Panc1 (cell line): ENCODE data around the gene AURKAIP1. TPM values are rescaled to one million over a fixed set of nuclear protein-coding genes. Genes with fewer than 3 reads are reported as not detected.

ENCODE experiments used
- ATAC-seq: fragments of 200-7000 bp; cut with Tn5 transposase; 2 replicates; pipeline ENCODE4 v1.9.1; 2020; ENCODE audit warnings: mild to moderate bottlenecking, moderate library complexity
- BruUV-seq: library from RNA; stranded (reverse); fragments of 400-500 nt; replicated peaks from 2 replicates; lab custom pipeline; 2021; lab: Mats Ljungman, UMichigan
- CTCF ChIA-PET: fragments of 300-600 bp; sonication (Branson Sonifier 250); formaldehyde crosslinking; loops from one replicate; lab custom pipeline; 2022; ENCODE audit warnings: antibody characterized with exemption; lab: Charles Lee
- POLR2A ChIA-PET: fragments of 300-600 bp; sonication (Branson Sonifier 250); formaldehyde crosslinking; loops from one replicate; lab custom pipeline; 2022; ENCODE audit warnings: antibody characterized with exemption; lab: Charles Lee
- DNase-seq: peaks from one replicate; pipeline ENCODE4 v3.0.0-alpha.2; 2010; ENCODE audit warnings: low read depth, low spot score
- H3K27ac ChIP-seq: 2 replicates; pipeline ENCODE4 v1.5.1; 2011; ENCODE audit warnings: mild to moderate bottlenecking, low read length, inconsistent platforms
- H3K27me3 ChIP-seq: fragments of 200-500 bp; sonication (Bioruptor generic); 2 replicates; pipeline ENCODE4 v1.6.0; 2014; ENCODE audit warnings: low read length, inconsistent platforms; ENCODE audit not compliant: control insufficient read depth, insufficient read depth
- H3K36me3 ChIP-seq: fragments of 200-500 bp; sonication (Bioruptor generic); 2 replicates; pipeline ENCODE4 v1.5.1; 2014; ENCODE audit warnings: inconsistent platforms, mild to moderate bottlenecking, low read length, moderate library complexity; ENCODE audit not compliant: control insufficient read depth, insufficient read depth
- H3K4me1 ChIP-seq: 2 replicates; pipeline ENCODE4 v1.5.1; 2011; ENCODE audit warnings: inconsistent platforms, mild to moderate bottlenecking, low read length, moderate library complexity; ENCODE audit not compliant: control insufficient read depth, insufficient read depth
- H3K4me3 ChIP-seq, 2 experiments: 2 replicates each; pipeline ENCODE4 v1.5.1; 2011 to 2012; ENCODE audit warnings: low read depth in 2 of 2, low read length in 2 of 2, mild to moderate bottlenecking in 2 of 2, inconsistent platforms in 1 of 2, moderate library complexity in 1 of 2
- H3K9me3 ChIP-seq: fragments of 200-500 bp; sonication (Bioruptor generic); 2 replicates; pipeline ENCODE4 v1.5.1; 2014; ENCODE audit warnings: low read depth, mild to moderate bottlenecking, inconsistent platforms, low read length, moderate library complexity; ENCODE audit not compliant: control insufficient read depth, insufficient read depth
- CTCF ChIP-seq: fragments of 450-650 bp; IDR thresholded peaks from 2 replicates; pipeline ENCODE4 v1.5.1; 2017; ENCODE audit warnings: mild to moderate bottlenecking
- POLR2AphosphoS5 ChIP-seq: IDR thresholded peaks from 2 replicates; pipeline ENCODE4 v1.6.1; 2012; ENCODE audit warnings: mild to moderate bottlenecking, low read depth, low read length, moderate library complexity
- REST ChIP-seq, 2 experiments: IDR thresholded peaks; 2 replicates each; pipeline ENCODE4 v1.6.1; 2011 to 2012; ENCODE audit warnings: low read depth in 2 of 2, control low read depth in 1 of 2, low read length in 1 of 2, mild to moderate bottlenecking in 1 of 2, moderate library complexity in 1 of 2; ENCODE audit not compliant: insufficient read depth in 1 of 2
- SIN3A ChIP-seq: IDR thresholded peaks from 2 replicates; pipeline ENCODE4 v1.6.1; 2012; ENCODE audit warnings: low read depth, mild to moderate bottlenecking, low read length, moderate library complexity, borderline replicate concordance; ENCODE audit not compliant: insufficient read depth
- TCF7L2 ChIP-seq: IDR thresholded peaks from 2 replicates; pipeline ENCODE4 v1.6.1; 2011; ENCODE audit warnings: mild to moderate bottlenecking, low read depth, low read length, inconsistent platforms
- in situ Hi-C: cut with HindIII; loops from 2 replicates; pipeline ENCODE4 v1.10.0; 2016; ENCODE audit warnings: low sequenced_read_pairs, low pct_unique_long_range_greater_than_20kb
- intact Hi-C: fragments of 100-400 bp; cut with micrococcal nuclease; formaldehyde crosslinking; loops from one replicate; pipeline ENCODE4 v1.10.0; 2022; ENCODE audit not compliant: unreplicated experiment
- total RNA-seq: library from RNA; stranded (reverse); gene quantifications from one replicate; pipeline ENCODE4 v1.2.1, GENCODE V29; 2021; ENCODE audit not compliant: unreplicated experiment

Gene AURKAIP1
- total RNA-seq, 1 experiment from 2014 or later, result 335 TPM

- H3K4me1 ChIP-seq, result peaks cover 15% of the 10 kb centered on the region
- ChIA-PET CTCF (no interaction called here), POLR2A (no interaction called here)
- H3K27me3 ChIP-seq, result no peaks in the 10 kb centered on the region
- intact Hi-C loops, result no loop called here
- BruUV-seq, result TSS peak; percentile 71
- no peak overlapping the region for H3K27ac ChIP-seq
- no peak for DNase-seq
- ATAC-seq, result no peak
- in situ Hi-C loops, result no loop called here
- no peaks in the 10 kb centered on the region; the same call in 1 of the 2 replicates for H3K36me3 ChIP-seq
- H3K4me3 ChIP-seq, result no peak overlapping the region
- no peaks in the 10 kb centered on the region for H3K9me3 ChIP-seq
- TF ChIP-seq TCF7L2 (no peak), SIN3A (no peak), CTCF (no peak), POLR2AphosphoS5 (no peak), REST (IDR thresholded peaks at IDR 0.05; ENCODE audit: insufficient read depth in 1 of 2, low read depth in 2 of 2, low read length in 1 of 2) (no peak)
Observed at GRCh38 chr1:1327291-1327690, 47.7 kb downstream of the AURKAIP1 start.

DNA sequence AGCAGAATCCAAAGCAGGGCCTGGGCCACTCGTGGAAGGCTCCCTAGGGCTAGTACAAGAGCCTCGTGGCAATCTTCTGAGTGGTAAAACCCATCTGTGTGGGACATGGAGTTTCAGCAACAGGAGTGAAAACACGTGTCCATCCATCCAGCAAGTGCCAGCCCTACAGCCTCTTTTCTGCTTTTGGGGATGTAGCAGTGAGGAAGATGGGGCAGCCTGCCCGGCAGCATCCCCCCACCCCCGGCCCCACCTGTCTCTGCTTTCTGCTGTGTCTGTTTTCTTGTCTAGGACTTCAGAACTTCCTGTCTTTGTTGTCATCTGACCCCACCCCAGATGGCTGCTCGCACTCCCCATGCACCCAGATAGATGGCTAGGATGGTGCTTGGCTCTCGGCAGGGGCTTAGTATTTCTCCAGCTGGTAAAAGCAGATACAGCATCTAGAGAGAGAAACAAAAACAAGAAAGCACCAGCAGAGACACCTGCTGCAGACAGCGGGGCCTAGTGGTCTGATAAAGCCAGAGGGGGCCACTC, 48.9 kb downstream of the AURKAIP1 start:
- H3K27me3 ChIP-seq, result no peaks in the 10 kb centered on the region
- H3K4me1 ChIP-seq, result peaks cover 25% of the 10 kb centered on the region
- ATAC-seq (no peak), DNase-seq (no peak)
- H3K9me3 ChIP-seq, result no peaks in the 10 kb centered on the region
- peak overlapping the region; percentile 83 to 87 for H3K4me3 ChIP-seq
- ChIA-PET POLR2A (no interaction called here), CTCF (no interaction called here)
- in situ Hi-C loops, result no loop called here
- H3K36me3 ChIP-seq, result no peaks in the 10 kb centered on the region; the same call in none of the 2 replicates
- TF ChIP-seq CTCF (no peak), TCF7L2 (no peak), REST (IDR thresholded peaks at IDR 0.05; ENCODE audit: insufficient read depth in 1 of 2, low read depth in 2 of 2, low read length in 1 of 2) (no peak), POLR2AphosphoS5 (no peak), SIN3A (no peak)
- intact Hi-C loops, result no loop called here
- H3K27ac ChIP-seq, result peak overlapping the region; percentile 91; the same call in 1 of the 2 replicates
- no TSS peak for BruUV-seq
